Upper lobe of left lung (tissue), 6 donors: Measurements from ENCODE around the gene FHOD1. TPM values are rescaled to one million over a fixed set of nuclear protein-coding genes. Genes with fewer than 3 reads are reported as not detected.
A peak's percentile ranks its signal among the peaks of the same experiment; 100 is the strongest.

Experiments used
- ATAC-seq, 2 donors: fragments of 200-7000 bp; cut with Tn5 transposase; one replicate each; pipeline ENCODE4 v1.9.1; 2022; ENCODE audit warnings: mild to moderate bottlenecking in 2 of 2, moderate library complexity in 2 of 2; ENCODE audit not compliant: low FRiP score in 2 of 2
- DNase-seq, 2 donors: peaks; one replicate each; pipeline ENCODE4 v3.0.0-alpha.2; 2019 to 2020
- H3K27ac ChIP-seq, 4 donors: fragments of 200-600 bp; sonication (generic); one replicate each; pipeline ENCODE4 v1.5.1; 2016 to 2019
- H3K27me3 ChIP-seq, 4 donors: fragments of 200-600 bp; sonication (generic); one replicate each; pipeline ENCODE4 v1.5.1; 2017 to 2019
- H3K36me3 ChIP-seq, 4 donors: fragments of 200-600 bp; sonication (generic); one replicate each; pipeline ENCODE4 v1.5.1; 2016 to 2019
- H3K4me1 ChIP-seq, 4 donors: fragments of 200-600 bp; sonication (generic); one replicate each; pipeline ENCODE4 v1.5.1; 2018 to 2019
- H3K4me3 ChIP-seq, 4 donors: fragments of 200-600 bp; sonication (generic); one replicate each; pipeline ENCODE4 v1.5.1; 2017 to 2019; ENCODE audit warnings: mild to moderate bottlenecking in 2 of 4, moderate library complexity in 1 of 4
- H3K9me3 ChIP-seq, 4 donors: fragments of 200-600 bp; sonication (generic); one replicate each; pipeline ENCODE4 v1.5.1; 2018 to 2019
- CTCF ChIP-seq, 6 experiments: fragments of 450-650 bp in 4 of 6; fragments of 200-600 bp in 2 of 6; sonication (generic) in 2 of 6; IDR thresholded peaks; one replicate each; pipeline ENCODE4 v1.5.1; 2016 to 2019; ENCODE audit warnings: antibody characterized with exemption in 6 of 6
- EP300 ChIP-seq, 4 donors: sonication (generic); formaldehyde crosslinking; IDR thresholded peaks; one replicate each; pipeline ENCODE4 v1.5.1; 2017; ENCODE audit warnings: antibody characterized with exemption in 4 of 4, control low read depth in 2 of 4
- POLR2A ChIP-seq, 4 donors: fragments of 450-650 bp; IDR thresholded peaks; one replicate each; pipeline ENCODE4 v1.5.1; 2016 to 2017; ENCODE audit warnings: antibody characterized with exemption in 4 of 4, mild to moderate bottlenecking in 2 of 4
- POLR2AphosphoS5 ChIP-seq, 2 donors: sonication (generic); formaldehyde crosslinking; IDR thresholded peaks; one replicate each; pipeline ENCODE4 v1.5.1; 2017; ENCODE audit warnings: antibody characterized with exemption in 2 of 2
- WGBS, 2 donors: methylation state at CpG; one replicate each; pipeline ENCODE4 v1.1.5; 2017 to 2018; 5-methylcytosine and 5-hydroxymethylcytosine counted together
- total RNA-seq, 6 donors: library from RNA; depleted of rRNA in 4 of 6; stranded (reverse); fragments of >200 nt in 4 of 6; gene quantifications; one replicate each; pipeline versions ENCODE4 v1.1.0 to v1.2.1, GENCODE V29; 2016 to 2021
- donor health status: DM: no; HTN: no; CAD: no; lungs with moderate emphysema.
- donor health status: DM: no; HTN: yes; CAD: no; lungs with severe emphysema.

FHOD1 gene
- total RNA-seq, 6 donors from 2014 or later, result 26.0 to 310 (median 91.0) TPM

GRCh38 chr16:67279296-67280089 is 32.2 kb upstream of the FHOD1 start, which contains the start of gene PLEKHG4:
TSS of gene PLEKHG4 (plus strand) at chr16:67279532. CDS start at chr16:67280045, 513 bp downstream.
- peak within 1 kb of the TSS; percentile 59 to 81 (median 78) for H3K27ac ChIP-seq
- peaks cover 0 to 10% (median 0%) of the 10 kb centered on the region in 4 donors for H3K36me3 ChIP-seq
- H3K9me3 ChIP-seq, result no peaks in the 10 kb centered on the region
- no peaks in the 10 kb centered on the region for H3K27me3 ChIP-seq
- ATAC-seq, result peak; percentile 90 to 92
- 73 to 74% methylated on average over 14 to 29 of the region's 83 CpGs for WGBS, 2 donors
- TF ChIP-seq POLR2AphosphoS5 (IDR thresholded peaks at IDR 0.05) (no peak), POLR2A (IDR thresholded peaks at IDR 0.05) (peak in 1 of 4 donors; percentile 52), EP300 (IDR thresholded peaks at IDR 0.05) (no peak), CTCF (IDR thresholded peaks at IDR 0.05) (peak; percentile 91 to 98 (median 97))
- peak within 1 kb of the TSS; percentile 48 to 74 (median 58) for H3K4me3 ChIP-seq
- peak; percentile 83 to 97 for DNase-seq
- peaks cover 20 to 25% (median 23%) of the 10 kb centered on the region in 4 donors for H3K4me1 ChIP-seq

GRCh38 chr16:67278773-67279295 is 31.6 kb upstream of the FHOD1 start:
- Histone ChIP-seq H3K4me3 (peak overlapping the region; percentile 48 to 74 (median 58)), H3K27me3 (no peaks in the 10 kb centered on the region), H3K9me3 (no peaks in the 10 kb centered on the region), H3K4me1 (peaks cover 20 to 25% (median 23%) of the 10 kb centered on the region in 4 donors), H3K36me3 (peaks cover 0 to 10% (median 0%) of the 10 kb centered on the region in 4 donors), H3K27ac (peak overlapping the region; percentile 59 to 81 (median 78))
- peak; percentile 4 to 37 for ATAC-seq
- peak in 1 of 2 donors; percentile 52 for DNase-seq
- WGBS, 2 donors, result 14 to 22% methylated on average over 3 to 4 of the region's 42 CpGs
- no peak for TF ChIP-seq EP300 (IDR thresholded peaks at IDR 0.05)
- TF ChIP-seq POLR2AphosphoS5 (IDR thresholded peaks at IDR 0.05), result no peak
- TF ChIP-seq CTCF (IDR thresholded peaks at IDR 0.05), result no peak
- TF ChIP-seq POLR2A (IDR thresholded peaks at IDR 0.05), result no peak

- no peaks in the 10 kb centered on the region for H3K27me3 ChIP-seq
- peak overlapping the region in 3 of 4 donors; percentile 58 to 74 (median 58) for H3K4me3 ChIP-seq
- H3K4me1 ChIP-seq, result peaks cover 20 to 25% (median 23%) of the 10 kb centered on the region in 4 donors
- TF ChIP-seq POLR2A (IDR thresholded peaks at IDR 0.05) (no peak), EP300 (IDR thresholded peaks at IDR 0.05) (no peak), POLR2AphosphoS5 (IDR thresholded peaks at IDR 0.05) (no peak), CTCF (IDR thresholded peaks at IDR 0.05) (no peak)
- H3K27ac ChIP-seq, result peak overlapping the region; percentile 59 to 81 (median 78)
- ATAC-seq (peak in 1 of 2 donors; percentile 69), DNase-seq (no peak)
- H3K36me3 ChIP-seq, result peaks cover 0 to 10% (median 0%) of the 10 kb centered on the region in 4 donors
- 53 to 69% methylated on average over 8 to 13 of the region's 13 CpGs for WGBS, 2 donors
- H3K9me3 ChIP-seq, result no peaks in the 10 kb centered on the region
Measured at GRCh38 chr16:67277999-67278772, 30.9 kb upstream of the FHOD1 start.

GRCh38 chr16:67277294-67277998 is 30.2 kb upstream of the FHOD1 start:
- peaks cover 0 to 10% (median 0%) of the 10 kb centered on the region in 4 donors for H3K36me3 ChIP-seq
- TF ChIP-seq EP300 (IDR thresholded peaks at IDR 0.05), result no peak
- no peak for TF ChIP-seq POLR2A (IDR thresholded peaks at IDR 0.05)
- no peak for TF ChIP-seq POLR2AphosphoS5 (IDR thresholded peaks at IDR 0.05)
- ATAC-seq (peak in 1 of 2 donors; percentile 80), DNase-seq (peak in 1 of 2 donors; percentile 40)
- peaks cover 20 to 25% (median 23%) of the 10 kb centered on the region in 4 donors for H3K4me1 ChIP-seq
- H3K27me3 ChIP-seq, result no peaks in the 10 kb centered on the region
- H3K9me3 ChIP-seq, result no peaks in the 10 kb centered on the region
- peak overlapping the region in 1 of 4 donors; percentile 74 for H3K4me3 ChIP-seq
- 89 to 95% methylated on average over 1 to 4 of the region's 4 CpGs for WGBS, 2 donors
- H3K27ac ChIP-seq, result peak overlapping the region; percentile 8 to 81 (median 78)
